ENCODE results near the gene FBXO36.

DNA sequence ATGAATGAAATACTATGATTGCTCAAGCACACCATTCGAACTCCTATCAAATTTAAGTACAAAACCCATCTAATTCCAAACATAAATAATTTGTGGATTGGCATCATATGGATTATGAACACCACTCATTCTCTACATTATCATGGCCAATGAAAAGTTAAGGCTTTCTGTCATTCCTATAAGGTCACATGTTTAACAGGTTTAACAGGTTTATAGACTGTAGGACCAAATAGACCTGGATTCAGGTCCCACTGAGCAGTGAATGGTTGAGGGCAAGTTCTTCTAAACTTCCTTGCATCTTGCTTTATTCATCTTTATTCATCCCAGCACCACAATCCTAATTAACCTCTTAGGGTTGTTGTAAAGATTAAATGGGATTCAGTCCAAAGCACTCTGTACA, 33.4 kb downstream of the FBXO36 start:
- TF ChIP-seq ZBTB20 (CRISPR knock-in tag; IDR thresholded peaks at IDR 0.05; ENCODE audit: borderline replicate concordance, low read depth) (no peak), KAT8 (CRISPR knock-in tag; IDR thresholded peaks at IDR 0.05) (no peak), MYC (CRISPR knock-in tag; IDR thresholded peaks at IDR 0.05; ENCODE audit: borderline replicate concordance) (no peak)
- TF ChIP-seq, protein P1, sequence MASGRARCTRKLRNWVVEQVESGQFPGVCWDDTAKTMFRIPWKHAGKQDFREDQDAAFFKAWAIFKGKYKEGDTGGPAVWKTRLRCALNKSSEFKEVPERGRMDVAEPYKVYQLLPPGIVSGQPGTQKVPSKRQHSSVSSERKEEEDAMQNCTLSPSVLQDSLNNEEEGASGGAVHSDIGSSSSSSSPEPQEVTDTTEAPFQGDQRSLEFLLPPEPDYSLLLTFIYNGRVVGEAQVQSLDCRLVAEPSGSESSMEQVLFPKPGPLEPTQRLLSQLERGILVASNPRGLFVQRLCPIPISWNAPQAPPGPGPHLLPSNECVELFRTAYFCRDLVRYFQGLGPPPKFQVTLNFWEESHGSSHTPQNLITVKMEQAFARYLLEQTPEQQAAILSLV (CRISPR knock-in tag; IDR thresholded peaks at IDR 0.05; ENCODE audit: borderline replicate concordance) = no peak
- TF ChIP-seq, protein P2, sequence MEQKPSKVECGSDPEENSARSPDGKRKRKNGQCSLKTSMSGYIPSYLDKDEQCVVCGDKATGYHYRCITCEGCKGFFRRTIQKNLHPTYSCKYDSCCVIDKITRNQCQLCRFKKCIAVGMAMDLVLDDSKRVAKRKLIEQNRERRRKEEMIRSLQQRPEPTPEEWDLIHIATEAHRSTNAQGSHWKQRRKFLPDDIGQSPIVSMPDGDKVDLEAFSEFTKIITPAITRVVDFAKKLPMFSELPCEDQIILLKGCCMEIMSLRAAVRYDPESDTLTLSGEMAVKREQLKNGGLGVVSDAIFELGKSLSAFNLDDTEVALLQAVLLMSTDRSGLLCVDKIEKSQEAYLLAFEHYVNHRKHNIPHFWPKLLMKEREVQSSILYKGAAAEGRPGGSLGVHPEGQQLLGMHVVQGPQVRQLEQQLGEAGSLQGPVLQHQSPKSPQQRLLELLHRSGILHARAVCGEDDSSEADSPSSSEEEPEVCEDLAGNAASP (CRISPR knock-in tag; IDR thresholded peaks at IDR 0.05; ENCODE audit: borderline replicate concordance) = no peak

Data from HepG2 (cell line).